Measurements from ENCODE around the gene MRM2. TPM values are rescaled to one million over a fixed set of nuclear protein-coding genes. Genes with fewer than 3 reads are reported as not detected.

Gene MRM2
- total and polyA plus RNA-seq, 2 experiments from 2014 or later = 14.8 to 31.3 TPM

GRCh38 chr7:2242541-2243429 lies 780 bp upstream of the MRM2 start:
- H2AFZ ChIP-seq = peak overlapping the region; percentile 94
- peak overlapping the region; percentile 95 for H3K4me2 ChIP-seq
- 12% methylated on average over 20 of the region's 21 CpGs for WGBS (ENCODE audit: low lambda C conversion rate, missing lambda C conversion rate)
- no peaks in the 10 kb centered on the region for H3K27me3 ChIP-seq
- peaks cover 5% of the 10 kb centered on the region for H4K20me1 ChIP-seq (ENCODE audit: insufficient read depth, poor library complexity, severe bottlenecking)
- peaks cover 19% of the 10 kb centered on the region for H3K79me2 ChIP-seq
- no peak for TF ChIP-seq EZH2 (IDR thresholded peaks at IDR 0.05; ENCODE audit: borderline replicate concordance)
- no peak for TF ChIP-seq CTCF (IDR thresholded peaks at IDR 0.05; ENCODE audit: poor library complexity)
- TF ChIP-seq EZH2phosphoT487 (IDR thresholded peaks at IDR 0.05; ENCODE audit: low read depth, severe bottlenecking, unreplicated experiment) = no peak
- peaks cover 13% of the 10 kb centered on the region for H3K4me1 ChIP-seq (ENCODE audit: insufficient read depth)
- DNase-seq (ENCODE audit: low spot score) = no peak
- H3K27ac ChIP-seq = peak overlapping the region; percentile 17
- no peaks in the 10 kb centered on the region for H3K9me3 ChIP-seq (ENCODE audit: low read depth)
- no peaks in the 10 kb centered on the region for H3K9me2 ChIP-seq (replicated peaks; ENCODE audit: insufficient read depth)
- no peaks in the 10 kb centered on the region for H3K36me3 ChIP-seq (replicated peaks; ENCODE audit: insufficient read depth, low read depth)
- H3K4me3 ChIP-seq = peak overlapping the region; percentile 92

GRCh38 chr7:2239242-2239641 lies 2.8 kb downstream of the MRM2 start:
- Histone ChIP-seq H3K4me2 (no peak overlapping the region), H3K79me2 (peaks cover 19% of the 10 kb centered on the region), H3K9me3 (ENCODE audit: low read depth) (no peaks in the 10 kb centered on the region), H2AFZ (no peak overlapping the region), H3K9me2 (replicated peaks; ENCODE audit: insufficient read depth) (no peaks in the 10 kb centered on the region), H3K27me3 (no peaks in the 10 kb centered on the region), H3K27ac (no peak overlapping the region), H4K20me1 (ENCODE audit: insufficient read depth, poor library complexity, severe bottlenecking) (peaks cover 5% of the 10 kb centered on the region), H3K4me1 (ENCODE audit: insufficient read depth) (peaks cover 13% of the 10 kb centered on the region), H3K4me3 (no peak overlapping the region), H3K36me3 (replicated peaks; ENCODE audit: insufficient read depth, low read depth) (no peaks in the 10 kb centered on the region)
- DNase-seq (ENCODE audit: low spot score) = no peak
- 98% methylated on average over 17 of the region's 17 CpGs for WGBS (ENCODE audit: low lambda C conversion rate, missing lambda C conversion rate)
- no peak for TF ChIP-seq EZH2 (IDR thresholded peaks at IDR 0.05; ENCODE audit: borderline replicate concordance)
- TF ChIP-seq CTCF (IDR thresholded peaks at IDR 0.05; ENCODE audit: poor library complexity) = no peak
- no peak for TF ChIP-seq EZH2phosphoT487 (IDR thresholded peaks at IDR 0.05; ENCODE audit: low read depth, severe bottlenecking, unreplicated experiment)

GRCh38 chr7:2237109-2237602 lies 4.8 kb downstream of the MRM2 start:
- H3K36me3 ChIP-seq (replicated peaks; ENCODE audit: insufficient read depth, low read depth) = no peaks in the 10 kb centered on the region
- no peak overlapping the region for H3K4me2 ChIP-seq
- TF ChIP-seq CTCF (IDR thresholded peaks at IDR 0.05; ENCODE audit: poor library complexity) = no peak
- TF ChIP-seq EZH2phosphoT487 (IDR thresholded peaks at IDR 0.05; ENCODE audit: low read depth, severe bottlenecking, unreplicated experiment) = no peak
- TF ChIP-seq EZH2 (IDR thresholded peaks at IDR 0.05; ENCODE audit: borderline replicate concordance) = no peak
- peaks cover 22% of the 10 kb centered on the region for H3K79me2 ChIP-seq
- no peaks in the 10 kb centered on the region for H3K9me3 ChIP-seq (ENCODE audit: low read depth)
- H3K4me1 ChIP-seq (ENCODE audit: insufficient read depth) = peaks cover 5% of the 10 kb centered on the region
- no peaks in the 10 kb centered on the region for H3K9me2 ChIP-seq (replicated peaks; ENCODE audit: insufficient read depth)
- no peaks in the 10 kb centered on the region for H3K27me3 ChIP-seq
- no peak overlapping the region for H3K4me3 ChIP-seq
- no peak for DNase-seq (ENCODE audit: low spot score)
- H2AFZ ChIP-seq = no peak overlapping the region
- peak overlapping the region; percentile 43 for H3K27ac ChIP-seq
- WGBS (ENCODE audit: low lambda C conversion rate, missing lambda C conversion rate) = 90% methylated on average over 12 of the region's 12 CpGs
- peaks cover 5% of the 10 kb centered on the region for H4K20me1 ChIP-seq (ENCODE audit: insufficient read depth, poor library complexity, severe bottlenecking)

Measured in hepatocyte (in vitro differentiated cells).